Activated naive CD4-positive, alpha-beta T cell (primary cell): ENCODE results near the gene GTF2H4.
A peak's percentile ranks its signal among the peaks of the same experiment; 100 is the strongest.
"Not testable (repeated sequence)": the region's sequence is repeated elsewhere in the genome, so short reads cannot be mapped to it uniquely, and the experiment has no call there.

Experiments
- DNase-seq, 4 experiments: peaks; one replicate each; lab custom pipeline; 2025; lab: John Stamatoyannopoulos, UW

Gene GTF2H4

DNA sequence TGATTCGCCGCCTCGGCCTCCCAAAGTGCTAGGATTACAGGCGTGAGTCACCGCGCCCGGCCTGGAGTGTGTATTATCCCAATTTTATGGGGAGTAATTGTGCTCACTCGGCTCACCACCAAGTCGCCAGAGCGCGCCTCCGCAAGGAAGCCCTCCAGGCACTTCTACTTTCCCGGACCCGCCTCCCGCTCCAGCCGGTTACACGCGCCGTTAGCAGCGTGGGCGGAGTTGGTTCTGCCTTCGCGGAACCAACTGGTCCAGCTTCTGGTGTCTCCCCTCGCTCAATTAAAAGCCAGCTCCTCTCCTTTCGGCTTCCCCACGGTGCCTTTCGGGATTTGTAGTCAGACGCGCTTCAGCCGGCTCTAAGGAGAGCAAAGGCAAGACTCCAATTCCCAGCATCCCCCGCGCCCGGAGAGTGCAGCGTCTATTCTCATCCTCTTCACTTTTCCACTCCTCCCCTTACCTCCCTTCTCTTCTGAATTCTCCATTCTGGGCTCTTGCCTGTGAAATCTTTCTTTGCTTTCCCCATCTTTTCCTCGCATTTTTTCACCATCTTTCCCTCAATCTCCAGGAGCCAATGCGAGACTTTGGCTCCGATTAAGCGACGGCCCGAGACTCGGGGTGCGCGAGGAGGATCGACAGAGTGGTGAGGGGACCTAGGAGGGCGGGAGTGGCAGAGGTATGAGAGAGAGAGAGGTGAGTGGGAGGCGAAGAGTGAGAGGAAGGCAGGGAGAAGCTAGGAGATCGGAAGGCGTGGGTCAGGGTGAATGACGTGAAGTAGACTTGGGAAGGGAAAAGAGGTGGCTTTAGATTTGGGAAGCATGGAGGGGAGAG lies at the start of gene GTF2H4:
Gene GTF2H4 (plus strand): TSS at position 450 of the 834 bp plus-strand sequence.
- DNase-seq, result peak; percentile 78 to 91 (median 79)

DNA sequence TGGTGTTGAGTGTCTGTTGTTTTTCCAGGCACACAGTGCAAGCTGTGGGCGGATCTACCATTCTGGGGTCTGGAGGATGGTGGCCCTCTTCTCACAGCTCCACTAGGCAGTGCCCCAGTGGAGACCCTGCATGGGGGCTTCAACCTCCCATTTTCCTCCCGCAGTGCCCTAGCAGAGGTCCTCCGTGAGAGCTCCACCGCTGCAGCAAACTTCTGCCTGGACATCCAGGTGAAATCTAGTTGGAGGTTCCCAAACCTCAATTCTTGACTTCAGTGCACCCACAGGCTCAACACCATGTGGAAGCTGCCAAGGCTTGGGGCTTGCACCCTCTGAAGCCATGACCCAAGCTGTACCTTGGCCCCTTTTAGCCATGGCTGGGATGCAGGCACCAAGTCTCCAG lies 48.3 kb upstream of the GTF2H4 start:
- DNase-seq, result not testable (repeated sequence)

DNA sequence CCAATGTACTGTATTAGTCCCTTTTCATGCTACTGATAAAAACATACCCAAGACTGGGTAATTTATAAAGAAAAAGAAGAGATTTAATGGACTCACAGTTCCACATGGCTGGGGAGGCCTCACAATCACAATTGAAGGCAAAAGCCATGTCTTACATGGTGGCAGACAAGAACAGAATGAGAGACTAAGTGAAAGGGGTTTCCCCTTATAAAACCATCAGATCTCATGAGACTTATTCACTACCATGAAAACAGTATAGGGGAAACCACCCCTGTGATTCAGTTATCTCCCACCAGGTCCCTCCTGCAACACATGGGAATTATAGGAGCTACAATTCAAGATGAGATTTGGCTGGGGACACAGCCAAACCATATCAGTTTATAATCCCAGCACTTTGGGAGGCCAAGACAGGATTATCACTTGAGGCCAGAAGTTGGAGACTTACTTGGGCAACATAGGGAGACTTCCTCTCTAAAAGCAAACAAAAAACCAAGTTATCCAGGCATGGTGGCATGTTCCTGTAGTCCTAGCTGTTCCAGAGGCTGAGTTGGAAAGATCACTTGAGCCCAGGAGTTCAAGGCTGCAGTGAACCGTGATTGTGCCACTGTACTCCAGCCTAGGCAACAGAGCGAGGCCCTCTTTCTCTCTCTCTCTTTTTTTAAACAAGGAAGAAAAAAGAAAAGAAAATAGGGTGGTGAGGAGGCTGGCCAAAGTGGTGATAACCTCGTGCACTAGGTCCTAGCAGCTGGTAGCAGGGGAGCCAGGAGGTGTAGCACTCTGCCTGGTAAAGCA lies 46.6 kb upstream of the GTF2H4 start:
- DNase-seq, result no peak

DNA sequence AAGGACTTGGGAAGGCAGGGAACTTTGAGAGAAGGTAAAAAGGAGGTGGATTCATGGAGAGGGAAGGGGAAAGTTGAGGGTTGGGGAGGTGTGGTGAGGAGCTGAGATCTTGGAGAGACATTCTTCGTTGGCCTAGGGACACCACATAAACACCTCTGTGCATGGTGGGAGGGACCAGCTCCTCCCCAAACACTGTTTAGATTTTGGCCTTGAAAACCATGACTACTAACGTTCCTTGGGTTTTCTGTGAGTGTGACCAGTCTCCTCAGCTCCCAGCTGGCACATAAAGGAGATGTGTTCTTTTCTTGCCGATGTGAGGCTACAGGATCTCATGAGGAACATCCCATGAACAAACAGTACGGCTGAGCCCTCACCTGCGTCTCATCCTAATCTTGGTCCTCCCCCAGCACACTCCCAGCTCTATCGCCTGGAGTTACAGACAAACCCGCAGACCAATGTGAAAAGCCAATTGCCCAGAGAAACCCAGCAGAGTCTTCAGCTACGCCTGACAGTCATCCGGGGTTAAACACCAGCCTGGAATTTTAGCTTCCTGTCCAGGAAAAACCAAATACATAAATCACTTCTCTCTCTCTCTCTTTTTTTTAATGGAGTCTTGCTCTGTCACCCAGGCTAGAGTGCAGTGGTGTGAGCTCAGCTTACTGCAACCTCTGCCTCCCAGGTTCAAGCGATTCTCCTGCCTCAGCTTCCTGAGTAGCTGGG lies 45.7 kb upstream of the GTF2H4 start:
- DNase-seq, result no peak

- DNase-seq, result no peak
These were observed 43.7 kb upstream of the GTF2H4 start for GRCh38 chr6:30864325-30864724.

- DNase-seq, result not testable (repeated sequence)
These were observed 38.7 kb upstream of the GTF2H4 start for GRCh38 chr6:30869241-30869749.

DNA sequence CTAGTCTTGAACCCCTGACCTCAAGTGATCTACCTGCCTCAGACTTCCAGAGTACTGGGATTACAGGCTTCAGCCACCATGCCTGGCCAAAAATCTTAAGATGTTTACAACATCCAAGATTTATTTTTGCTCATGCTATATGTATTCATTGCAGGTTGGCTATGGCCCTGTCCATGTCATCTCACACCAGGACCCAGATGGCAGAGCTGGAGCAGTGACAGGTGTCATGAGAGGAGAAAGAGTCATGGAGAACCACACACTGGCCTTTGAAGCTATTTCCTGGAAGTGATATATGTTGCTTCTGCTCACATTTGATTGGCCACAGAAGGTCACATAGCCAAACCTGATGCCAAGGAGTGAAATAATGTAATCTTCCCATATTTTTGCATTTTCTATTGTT lies 37.5 kb upstream of the GTF2H4 start:
- DNase-seq, result no peak

DNA sequence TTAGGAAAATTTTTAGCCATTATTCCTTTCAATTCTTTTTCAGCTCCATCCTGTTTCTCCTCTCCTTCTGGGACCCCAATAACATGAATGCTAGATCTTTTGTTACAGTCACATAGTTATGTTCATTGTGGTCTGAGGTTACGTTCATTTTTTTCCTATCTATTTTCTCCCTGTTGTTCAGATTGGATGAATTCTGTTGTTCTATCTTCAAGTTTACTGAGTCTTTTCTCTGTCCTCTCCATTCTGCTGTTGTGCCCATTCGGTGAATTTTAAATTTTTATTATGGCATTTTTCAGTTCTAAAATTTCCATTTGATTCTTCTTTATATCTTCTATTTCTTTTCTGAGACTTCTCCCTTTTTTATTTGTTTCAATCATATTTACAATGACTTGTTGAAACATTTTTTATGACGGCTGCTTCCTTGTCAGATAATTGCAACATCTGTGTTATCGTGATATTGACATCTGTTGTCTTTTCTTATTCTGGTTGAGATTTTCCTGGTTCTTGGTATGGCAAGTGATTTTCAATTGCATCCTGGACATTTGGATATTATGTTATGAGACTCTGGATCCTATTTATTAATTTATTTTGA lies 36.3 kb upstream of the GTF2H4 start:
- DNase-seq, result no peak

DNA sequence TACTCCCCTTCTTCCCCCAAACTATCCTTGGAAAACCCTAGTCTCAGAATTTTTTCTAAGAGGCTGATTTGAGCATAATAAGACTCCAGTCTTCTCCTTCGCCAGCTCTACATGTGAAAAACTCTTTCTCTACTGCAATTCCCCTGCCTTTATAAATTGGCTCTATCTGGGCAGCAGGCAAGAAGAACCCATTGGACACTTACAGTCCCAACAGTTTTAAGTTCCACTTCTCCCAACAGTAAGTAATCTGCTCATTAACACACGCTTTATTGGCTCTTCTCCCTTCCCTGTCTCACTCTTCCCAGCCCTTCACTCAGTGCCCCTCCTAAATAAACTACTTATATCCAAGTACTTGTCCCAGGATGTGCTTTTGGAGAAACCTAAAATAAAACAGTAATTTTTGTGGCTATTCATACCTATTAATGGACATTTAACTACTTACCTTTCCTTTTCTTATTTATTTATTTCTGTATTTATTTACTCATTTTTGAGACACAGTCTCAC lies 34.8 kb upstream of the GTF2H4 start:
- DNase-seq, result no peak

- not testable (repeated sequence) for DNase-seq
These were observed 34.2 kb upstream of the GTF2H4 start for GRCh38 chr6:30873795-30874194.

GRCh38 chr6:30875244-30876038 lies 32.6 kb upstream of the GTF2H4 start:
- DNase-seq, result no peak

- DNase-seq, result no peak
These were observed 31.8 kb upstream of the GTF2H4 start for GRCh38 chr6:30876039-30876730.

DNA sequence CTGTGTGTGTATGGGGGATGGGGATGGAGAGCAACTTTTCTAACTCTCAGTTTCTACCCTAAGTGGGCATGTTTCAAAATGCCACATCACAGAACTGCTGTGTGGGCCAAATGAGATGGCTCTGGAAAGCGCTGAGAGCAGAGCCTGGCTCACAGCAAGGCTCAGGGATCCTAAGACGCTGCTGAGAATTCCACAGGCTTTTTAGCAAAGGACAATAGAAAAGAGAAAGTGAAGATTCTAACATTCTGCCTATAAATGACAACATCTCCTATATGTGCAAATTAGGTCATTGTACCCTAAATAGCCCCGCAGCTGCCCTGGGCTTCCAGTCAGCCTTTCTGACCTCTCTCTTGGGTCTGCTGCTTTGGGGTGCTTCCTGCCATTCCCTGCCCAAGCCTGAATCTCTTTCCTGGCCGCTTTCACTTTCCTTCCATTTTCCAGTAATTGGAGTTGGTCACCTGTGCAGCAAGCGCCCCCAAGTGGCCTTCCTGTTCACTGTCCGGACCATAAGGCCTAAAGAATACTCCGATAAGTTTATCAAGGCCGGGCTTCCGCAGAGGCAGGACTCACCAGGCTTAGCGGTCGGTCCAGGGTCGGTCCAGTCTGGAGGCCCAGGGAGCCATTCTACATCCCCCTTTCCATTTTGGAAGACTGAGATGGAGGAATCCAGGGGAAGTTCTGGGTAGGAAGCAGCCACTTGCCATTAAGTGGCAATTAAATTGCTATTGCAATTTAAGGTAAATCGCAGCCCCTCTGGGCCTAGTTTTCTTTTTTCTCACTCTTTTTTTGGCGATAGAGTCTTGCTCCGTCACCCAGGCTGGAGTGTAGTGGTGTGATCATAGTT lies 30.4 kb upstream of the GTF2H4 start:
- DNase-seq, result peak in 3 of 4 experiments; percentile 32 to 67 (median 60)

DNA sequence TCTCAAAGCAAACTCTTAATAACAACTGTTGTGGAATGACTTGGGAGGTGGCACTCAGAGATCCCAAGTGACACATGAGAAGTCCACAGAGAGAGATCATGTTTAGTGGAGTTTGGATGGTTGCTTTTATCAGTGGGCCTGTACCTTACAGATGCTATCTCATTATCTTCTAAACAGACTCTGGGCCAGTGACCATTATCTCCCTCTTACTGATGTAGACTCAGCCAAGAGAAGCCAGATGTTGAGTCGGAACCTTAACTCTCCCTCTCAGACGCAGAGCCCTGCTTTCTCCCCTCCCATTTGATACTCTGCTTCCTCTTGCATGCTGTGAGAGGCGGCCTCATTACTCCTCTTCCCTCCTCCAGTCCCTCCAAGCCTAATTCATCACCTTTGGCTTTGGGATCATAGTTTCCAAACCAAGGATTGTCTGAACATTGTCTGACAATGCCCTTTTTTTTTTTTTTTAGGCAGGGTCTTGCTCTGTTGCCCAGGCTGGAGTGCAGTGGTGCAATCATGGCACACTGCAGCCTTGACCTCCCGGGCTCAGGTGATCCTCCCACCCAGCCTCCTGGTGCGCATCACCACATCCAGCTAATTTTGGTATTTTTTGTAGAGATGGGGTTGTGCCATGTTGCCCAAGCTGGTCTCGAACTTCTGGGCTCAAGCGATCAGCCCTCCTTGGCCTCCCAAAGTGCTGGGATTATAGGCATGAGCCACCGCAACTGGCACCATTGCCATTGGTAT lies 28.2 kb upstream of the GTF2H4 start:
- no peak for DNase-seq

DNA sequence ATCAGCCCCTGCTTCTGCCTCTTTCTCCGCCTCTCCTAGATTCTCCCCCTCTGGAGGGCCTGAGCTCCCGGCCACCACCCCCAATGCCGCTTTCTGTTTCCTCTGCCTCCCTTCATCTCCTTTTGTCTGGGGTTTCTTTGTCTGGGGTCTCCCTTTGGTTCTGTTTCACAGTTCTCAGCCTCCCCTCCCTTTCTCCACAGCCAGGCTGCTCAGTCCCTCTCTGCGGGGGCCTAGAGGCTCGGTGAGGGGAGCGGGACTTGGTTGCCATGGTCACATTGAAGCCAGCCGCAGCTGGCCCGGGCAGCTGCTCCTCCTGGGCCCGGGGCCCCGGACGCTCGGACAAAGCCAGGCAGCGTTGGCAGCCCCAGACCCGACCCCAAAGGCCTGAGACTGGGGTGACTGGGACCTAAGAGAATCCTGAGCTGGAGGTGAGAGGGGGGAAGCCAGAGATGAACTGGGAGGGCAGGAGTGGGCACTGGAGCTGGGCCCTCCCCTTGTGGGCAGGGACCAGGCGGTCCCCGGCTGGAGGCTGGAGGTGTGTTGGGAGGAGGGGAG lies 27.2 kb upstream of the GTF2H4 start:
- DNase-seq, result no peak

DNA sequence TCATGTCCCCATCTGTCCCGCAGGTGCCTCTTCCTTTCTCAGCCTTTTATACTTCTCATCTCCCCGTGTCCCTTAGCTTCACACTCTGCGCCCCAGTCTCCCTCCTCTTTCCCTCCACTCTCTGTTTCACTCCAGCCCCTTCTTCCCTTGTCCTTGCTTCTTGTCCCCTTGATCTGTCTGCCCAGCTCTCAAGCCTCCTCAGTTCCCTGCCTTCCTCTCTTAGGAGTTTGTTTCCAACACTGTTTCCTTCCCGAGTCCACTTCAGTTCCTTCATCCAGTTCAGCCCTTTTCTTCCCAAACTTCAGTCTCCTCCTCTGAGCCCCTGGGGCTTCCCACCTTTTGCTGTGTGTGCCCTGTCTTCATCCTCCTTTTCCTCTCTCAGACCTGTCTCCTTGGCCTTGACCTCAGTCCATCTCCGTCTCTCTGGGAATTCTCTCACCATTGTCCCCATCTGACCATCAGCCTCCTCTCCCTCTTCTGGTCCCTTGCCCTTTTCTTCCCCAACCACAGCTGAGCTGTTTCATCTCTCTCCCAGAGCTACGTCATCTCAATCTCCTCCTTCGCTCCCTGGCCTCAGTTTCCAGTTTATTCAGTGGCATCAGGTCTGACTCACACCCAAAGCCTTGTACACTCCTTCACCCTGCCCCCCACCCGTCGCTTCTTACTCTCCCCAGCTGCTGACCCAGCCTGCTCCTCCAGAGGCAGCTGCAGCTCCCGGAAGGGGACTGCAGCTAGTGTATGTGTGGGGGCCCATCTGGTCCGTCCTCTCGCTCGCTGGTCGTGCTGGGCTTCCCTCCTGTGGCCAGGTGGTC lies 26.4 kb upstream of the GTF2H4 start:
- no peak for DNase-seq

- no peak for DNase-seq
These were observed 25.7 kb upstream of the GTF2H4 start for GRCh38 chr6:30882204-30882758.
